GM06990 (cell line): ENCODE results near the gene RPTOR.

ENCODE experiments used
- DNase-seq: peaks from one replicate; pipeline ENCODE4 v3.0.0-alpha.2; 2011; ENCODE audit not compliant: insufficient read length; ENCODE audit errors: extremely low read depth
- H3K27me3 ChIP-seq: replicated peaks from 2 replicates; pipeline ENCODE4 v1.6.0; 2011; ENCODE audit warnings: low read length; ENCODE audit not compliant: control insufficient read depth, insufficient read depth
- H3K36me3 ChIP-seq: 2 replicates; pipeline ENCODE4 v1.5.1; 2011; ENCODE audit warnings: low read length; ENCODE audit not compliant: control insufficient read depth, insufficient read depth
- H3K4me3 ChIP-seq: replicated peaks from 2 replicates; pipeline ENCODE4 v1.5.1; 2011; ENCODE audit warnings: low read depth, mild to moderate bottlenecking, control low read depth, low read length
- CTCF ChIP-seq: IDR thresholded peaks from 2 replicates; pipeline ENCODE4 v1.5.1; 2011; ENCODE audit warnings: low read length, control low read depth, mild to moderate bottlenecking, inconsistent platforms; ENCODE audit not compliant: insufficient read depth, poor library complexity, severe bottlenecking

Gene RPTOR

GRCh38 chr17:80978499-80979497 lies 434.2 kb downstream of the RPTOR start:
- no peaks in the 10 kb centered on the region; the same call in 1 of the 2 replicates for H3K27me3 ChIP-seq
- no peaks in the 10 kb centered on the region for H3K36me3 ChIP-seq
- peak; percentile 5 for DNase-seq
- no peak overlapping the region for H3K4me3 ChIP-seq
- TF ChIP-seq CTCF: no peak

- DNase-seq: no peak
Observed at GRCh38 chr17:80979547-80980378, 435.1 kb downstream of the RPTOR start.

GRCh38 chr17:80980397-80981061 lies 435.9 kb downstream of the RPTOR start:
- DNase-seq: no peak
- no peak for TF ChIP-seq CTCF
- Histone ChIP-seq H3K27me3 (no peaks in the 10 kb centered on the region; the same call in 1 of the 2 replicates), H3K36me3 (no peaks in the 10 kb centered on the region), H3K4me3 (no peak overlapping the region)

More at GRCh38 chr17:80979547-80980378, 435.1 kb downstream of the RPTOR start:
- Histone ChIP-seq H3K36me3 (no peaks in the 10 kb centered on the region), H3K4me3 (no peak overlapping the region), H3K27me3 (no peaks in the 10 kb centered on the region; the same call in 1 of the 2 replicates)
- no peak for TF ChIP-seq CTCF

- no peak for TF ChIP-seq CTCF
- H3K36me3 ChIP-seq: no peaks in the 10 kb centered on the region
- no peaks in the 10 kb centered on the region; the same call in 1 of the 2 replicates for H3K27me3 ChIP-seq
- peak; percentile 27 for DNase-seq
- H3K4me3 ChIP-seq: no peak overlapping the region; the same call in 1 of the 2 replicates
Observed at GRCh38 chr17:80981062-80981902, 436.6 kb downstream of the RPTOR start.
